Activated CD8-positive, alpha-beta memory T cell treated with anti-CD3 and anti-CD28 coated beads, Interleukin-2, amount 50 U/mL, for 24 hours (primary cell): Measurements from ENCODE around the gene ASAP3.

Experiments
- DNase-seq: peaks from one replicate; pipeline ENCODE4 v3.0.0-alpha.2; 2020; ENCODE audit errors: extremely low read depth

The ASAP3 gene

DNA sequence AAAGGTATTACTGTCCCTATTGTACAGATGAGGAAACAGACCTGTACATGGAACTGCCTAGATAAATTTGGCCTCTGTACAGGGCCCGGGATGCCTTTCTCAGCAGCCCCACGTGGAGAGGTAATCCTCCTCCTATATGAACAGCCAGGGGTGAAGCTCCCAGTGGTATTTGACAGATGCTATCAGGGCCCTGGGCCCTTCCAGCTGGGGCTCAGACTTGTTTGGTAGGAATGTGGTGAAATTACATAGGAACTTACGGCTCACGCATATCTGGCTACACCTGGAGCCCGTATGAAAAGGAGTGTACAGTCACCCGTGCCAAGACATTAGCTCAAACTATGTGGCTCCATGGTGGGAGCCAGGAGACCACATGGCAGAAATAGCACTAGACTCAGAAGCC, 34.7 kb downstream of the ASAP3 start:
- no peak for DNase-seq

DNA sequence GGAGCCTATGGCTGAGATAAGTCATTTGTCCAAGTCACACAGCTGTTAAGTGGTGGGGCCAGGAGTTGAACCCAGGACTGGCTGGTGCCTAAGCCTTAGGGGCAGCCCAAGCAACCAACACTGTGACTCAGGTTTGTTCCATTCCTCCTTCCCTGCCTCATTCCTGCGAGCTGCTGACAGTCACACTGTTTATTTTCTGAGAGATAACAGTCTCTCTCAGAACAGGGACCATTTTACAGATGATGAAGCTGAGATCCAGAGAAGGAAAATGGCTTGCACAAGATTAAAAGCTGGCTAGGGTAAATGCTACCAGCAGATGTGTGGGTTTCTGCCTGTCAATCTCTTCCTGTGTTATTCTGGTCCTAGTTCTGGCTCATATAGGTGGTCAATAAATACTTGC, 35.1 kb downstream of the ASAP3 start:
- DNase-seq, result no peak

DNA sequence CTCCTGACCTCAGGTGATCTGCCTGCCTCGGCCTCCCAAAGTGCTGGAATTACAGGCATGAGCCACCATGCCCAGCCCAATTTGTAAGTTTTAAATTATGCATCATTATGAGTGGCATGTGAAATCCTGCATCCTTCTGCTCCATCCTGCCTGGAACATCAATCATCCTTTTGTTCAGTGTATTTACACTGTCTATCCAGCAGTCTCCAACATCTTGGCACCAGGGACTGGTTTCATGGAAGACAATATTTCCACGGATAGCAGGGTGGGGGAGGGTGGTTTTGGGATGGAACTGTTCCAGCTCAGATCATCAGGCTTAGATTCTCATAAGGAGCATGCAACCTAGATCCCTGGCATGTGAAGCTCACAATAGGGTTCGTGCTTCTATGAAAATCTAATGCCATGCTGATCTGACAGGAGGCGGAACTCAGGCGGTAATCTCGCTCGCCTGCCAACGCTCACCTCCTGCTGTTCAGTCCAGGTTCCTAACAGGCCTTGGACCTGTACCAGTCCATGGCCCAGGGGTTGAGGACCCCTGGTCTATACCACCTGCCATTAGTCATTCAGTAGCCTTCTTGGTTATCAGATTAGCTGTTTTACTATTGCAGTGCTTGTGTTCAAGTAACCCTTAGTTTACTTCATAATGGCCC, 37.2 kb downstream of the ASAP3 start:
- DNase-seq, result no peak

DNA sequence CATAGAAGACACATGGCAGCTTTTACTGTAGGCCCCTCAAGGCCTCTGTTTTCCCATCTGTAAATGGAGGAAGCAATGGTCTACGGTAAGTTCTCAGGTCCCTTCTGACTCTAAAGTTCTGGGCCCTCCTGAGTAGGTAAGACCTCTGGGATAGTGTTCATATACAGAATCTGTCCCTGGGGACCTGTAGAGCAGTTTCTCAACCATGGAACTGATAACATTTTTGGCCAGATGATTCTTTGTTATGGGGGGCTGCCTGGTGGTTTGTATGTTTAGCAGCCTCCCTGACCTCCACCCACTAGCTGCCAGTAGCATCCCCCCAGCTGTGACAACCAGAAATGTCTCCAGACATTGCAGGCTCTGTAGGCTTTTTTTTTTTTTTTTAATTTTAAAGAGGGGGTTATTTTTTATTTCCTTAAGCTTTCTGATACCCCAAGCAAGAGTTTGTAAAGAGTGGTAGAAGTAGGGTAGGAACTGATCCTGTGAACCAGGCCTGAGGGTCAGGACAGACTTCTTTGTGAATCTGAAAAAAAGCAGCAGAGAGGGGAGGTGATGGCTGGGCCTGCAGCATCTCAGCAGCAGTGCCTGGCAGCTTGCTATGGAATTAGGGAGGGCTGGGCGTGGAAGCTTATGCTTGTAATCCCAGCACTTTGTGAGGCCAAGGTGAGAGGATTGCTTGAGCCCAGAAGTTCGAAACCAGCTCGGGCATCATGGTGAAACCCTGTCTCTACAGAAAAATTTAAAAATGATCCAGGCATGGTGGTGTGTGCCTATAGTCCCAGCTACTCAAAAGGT, 39.2 kb downstream of the ASAP3 start:
- DNase-seq, result no peak

DNA sequence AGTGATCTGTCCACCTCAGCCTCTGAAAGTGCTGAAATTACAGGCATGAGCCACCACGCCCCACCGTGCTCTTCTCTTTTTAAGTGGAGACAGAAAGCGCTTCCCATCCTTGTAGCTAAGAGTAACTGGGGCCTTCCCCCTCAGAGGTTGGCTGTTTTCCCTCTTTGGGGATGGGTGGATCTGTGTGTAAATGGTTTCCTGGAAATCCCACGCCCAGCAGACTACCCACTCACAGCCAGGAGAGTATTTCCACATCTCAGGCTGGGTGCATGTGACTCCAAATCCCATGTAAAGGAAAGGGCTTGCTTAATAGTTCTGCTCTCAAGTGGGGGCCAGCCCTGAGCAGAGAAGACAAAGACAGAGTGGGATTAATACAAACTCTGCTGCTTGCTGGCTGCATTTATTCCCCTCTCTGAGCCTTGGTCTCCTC, 39.9 kb downstream of the ASAP3 start:
- no peak for DNase-seq

DNA sequence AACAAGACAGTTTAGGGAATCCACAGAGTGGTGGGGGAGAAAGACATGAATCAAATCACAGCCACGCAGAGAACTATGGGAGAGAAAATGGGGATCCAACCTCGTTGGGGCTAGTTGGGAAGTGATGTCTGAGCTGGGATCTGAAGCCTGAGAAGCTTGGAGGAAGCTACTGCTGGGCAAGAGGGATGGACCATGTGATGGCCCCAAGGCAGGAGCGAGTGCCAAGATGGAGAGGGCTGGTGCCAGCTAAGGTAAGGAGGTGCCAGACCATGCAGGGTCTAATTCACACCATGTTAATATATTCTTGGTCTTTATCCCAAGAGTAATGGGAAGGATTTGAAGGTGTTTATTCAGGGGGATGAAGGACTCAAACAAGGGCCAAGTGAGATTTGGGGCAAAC, 41.2 kb downstream of the ASAP3 start:
- no peak for DNase-seq

DNA sequence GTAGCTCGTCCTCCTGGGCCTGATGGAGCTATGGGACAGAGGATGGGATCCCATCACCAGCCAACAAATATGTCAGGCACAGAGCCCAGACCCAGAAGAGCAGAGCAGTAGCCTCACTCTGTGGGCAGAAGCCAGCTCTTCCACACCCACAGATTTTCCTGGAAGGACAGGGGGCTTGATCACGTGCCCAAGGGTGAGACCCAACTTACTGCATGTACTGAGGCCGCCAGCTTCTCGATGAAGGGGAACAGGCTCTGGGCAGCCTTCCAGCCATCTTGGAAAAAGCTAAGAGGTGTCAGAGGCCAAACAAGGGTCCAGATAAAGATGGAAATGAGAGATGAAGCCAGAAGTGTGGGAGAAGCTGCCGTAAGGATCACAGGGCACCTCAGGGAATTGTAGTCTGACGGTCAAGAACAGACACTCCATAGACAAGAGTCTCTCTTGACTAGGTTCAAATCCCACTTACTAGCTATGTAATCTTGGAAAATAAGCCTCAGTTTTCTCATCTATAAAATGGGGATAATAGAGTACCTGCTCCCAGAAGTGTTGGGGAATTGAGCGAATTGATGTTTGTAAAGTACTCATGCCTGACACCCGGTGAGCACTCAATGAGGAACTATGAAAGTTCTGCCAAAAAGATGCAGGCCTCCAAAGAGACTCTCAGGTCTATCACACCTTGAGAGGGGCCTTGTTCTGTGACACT, 42.4 kb downstream of the ASAP3 start:
- no peak for DNase-seq

DNA sequence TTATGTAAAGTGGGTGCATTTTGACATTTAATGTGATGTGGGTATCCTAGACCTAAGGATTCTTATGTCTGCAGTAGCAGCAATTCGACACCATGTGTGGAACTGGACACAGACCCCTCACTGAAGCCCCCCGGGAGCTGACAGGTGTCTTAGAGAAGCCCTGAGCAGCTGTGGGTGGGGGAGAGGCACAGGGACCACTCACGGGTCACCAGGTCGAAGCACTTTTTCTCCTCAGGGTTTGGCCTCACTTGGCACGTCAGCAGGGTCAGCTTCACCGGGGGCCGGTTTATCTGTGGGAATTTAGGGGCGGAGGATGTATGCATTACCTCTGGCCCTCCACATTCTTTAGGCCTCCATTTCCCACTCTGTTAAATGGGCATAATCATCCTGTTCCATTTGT, 45.4 kb downstream of the ASAP3 start:
- no peak for DNase-seq

DNA sequence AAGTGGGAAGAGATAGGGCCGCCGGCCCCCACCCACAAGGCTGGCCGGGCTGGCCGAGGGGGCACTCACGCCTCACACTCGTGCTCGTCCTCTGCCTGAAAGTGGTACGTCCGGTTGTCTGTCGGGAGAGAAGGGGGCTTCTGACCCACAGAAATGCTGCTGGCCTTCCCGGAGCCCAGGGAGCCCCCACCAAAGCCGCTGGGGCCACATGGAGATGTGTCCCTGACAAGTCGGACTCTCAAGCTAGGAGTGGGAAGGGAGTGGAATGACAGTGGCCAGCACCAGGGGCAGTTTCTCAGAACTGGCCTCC, 46.7 kb downstream of the ASAP3 start:
- DNase-seq, result no peak

DNA sequence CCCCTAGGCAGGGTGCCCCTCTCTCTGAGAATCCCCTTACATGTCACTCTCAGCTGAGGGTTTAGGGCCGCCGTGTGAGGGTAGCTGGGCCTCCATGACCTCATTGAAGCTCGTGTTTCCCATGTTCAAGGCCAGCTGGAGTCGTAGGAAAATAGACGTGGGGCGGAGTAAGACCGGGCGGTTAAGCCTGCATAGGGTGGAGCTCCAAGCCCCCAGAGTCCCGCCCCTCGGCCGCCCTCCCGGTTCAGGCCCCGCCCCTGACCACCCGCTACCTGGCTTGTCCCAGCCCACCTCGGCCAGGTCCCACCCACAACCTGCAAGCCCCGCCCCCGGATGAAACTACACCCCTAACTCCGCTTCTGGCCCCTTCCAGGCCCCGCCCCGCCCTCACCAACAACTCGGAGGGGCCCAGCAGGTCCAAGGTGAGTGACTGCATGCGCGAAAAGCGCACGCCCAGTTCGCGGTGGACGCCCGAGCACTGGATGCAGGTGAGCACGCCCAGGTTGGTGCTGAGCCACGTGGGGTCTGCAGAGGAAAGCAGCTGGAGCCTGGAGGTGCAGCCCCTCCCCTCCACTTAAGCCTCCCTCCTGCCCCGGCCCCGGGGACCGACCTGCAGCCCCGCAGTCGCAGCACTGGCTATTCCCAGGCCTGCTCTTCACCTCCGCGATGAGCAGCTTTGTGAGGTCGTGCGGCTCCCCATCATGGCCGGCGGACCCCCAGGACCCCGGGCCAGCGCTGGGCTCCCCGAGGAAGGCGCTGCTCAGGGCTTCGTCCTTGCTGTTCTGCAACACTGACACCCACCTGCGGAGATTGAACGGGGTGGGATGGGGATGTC, 47.2 kb downstream of the ASAP3 start:
- no peak for DNase-seq

DNA sequence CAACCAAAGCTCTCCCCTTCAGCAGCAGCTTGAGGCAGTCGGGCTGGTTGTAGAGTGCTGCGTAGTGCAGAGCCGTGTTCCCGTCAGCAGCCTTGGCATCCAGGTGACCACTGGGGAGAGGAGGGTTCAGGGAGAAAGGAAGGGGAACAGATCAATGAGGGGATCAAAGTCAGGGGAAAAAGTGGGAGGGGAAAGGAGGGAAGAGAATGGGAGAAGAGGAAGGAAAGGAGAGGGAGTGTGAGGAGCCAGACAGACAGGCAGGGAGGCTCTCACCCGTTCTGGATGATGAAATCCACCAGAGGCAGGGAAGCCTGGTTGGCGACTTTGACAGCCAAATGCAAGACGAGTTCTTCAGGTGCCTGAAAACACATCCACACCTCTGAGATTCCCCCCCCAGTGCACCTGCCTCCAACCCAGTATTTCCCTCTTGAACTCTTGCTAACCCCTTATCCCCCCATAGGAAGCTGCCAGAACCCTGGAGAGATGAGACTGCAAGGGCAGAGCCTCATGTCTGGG, 49.7 kb downstream of the ASAP3 start:
- DNase-seq, result no peak

DNA sequence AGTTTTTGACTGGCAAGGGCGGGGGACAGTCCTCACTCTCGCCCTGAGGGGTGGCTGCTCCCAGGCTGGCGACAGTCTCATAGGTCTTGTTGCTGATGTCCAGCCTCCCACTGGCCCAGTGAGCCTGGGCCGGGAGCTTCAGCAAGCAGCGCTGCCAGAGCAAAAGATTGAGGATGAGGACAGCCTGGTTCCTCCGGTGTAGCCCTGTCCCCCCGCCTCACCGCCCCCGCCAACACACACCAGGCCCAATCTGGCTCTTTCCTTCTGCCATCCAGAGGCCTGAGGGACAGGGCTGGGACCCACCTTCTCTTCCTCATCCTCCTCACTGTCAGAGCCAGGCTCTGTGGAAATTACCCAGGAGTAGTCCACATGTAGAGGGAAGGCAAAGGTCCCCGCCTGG, 50.9 kb downstream of the ASAP3 start:
- no peak for DNase-seq

DNA sequence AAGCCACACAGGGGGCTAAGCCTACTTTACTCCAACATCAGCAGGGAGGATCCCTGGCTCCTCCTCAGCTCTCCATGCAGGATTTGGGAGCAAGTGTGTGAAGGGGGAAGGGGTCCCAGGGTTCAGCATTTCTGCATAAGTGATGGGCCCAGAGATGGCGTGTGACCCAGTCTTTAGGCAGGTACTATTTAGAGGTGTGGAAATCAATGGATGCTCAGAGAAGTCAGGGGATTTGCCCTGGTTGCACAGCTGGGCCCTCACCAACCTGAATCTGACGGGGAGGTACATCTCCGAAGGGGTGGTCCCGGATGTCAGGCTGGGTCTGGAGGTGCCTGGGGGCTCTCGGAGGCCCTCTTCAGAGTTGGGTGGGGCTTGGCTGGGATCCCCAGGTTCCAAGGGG, 52.5 kb downstream of the ASAP3 start:
- no peak for DNase-seq

DNA sequence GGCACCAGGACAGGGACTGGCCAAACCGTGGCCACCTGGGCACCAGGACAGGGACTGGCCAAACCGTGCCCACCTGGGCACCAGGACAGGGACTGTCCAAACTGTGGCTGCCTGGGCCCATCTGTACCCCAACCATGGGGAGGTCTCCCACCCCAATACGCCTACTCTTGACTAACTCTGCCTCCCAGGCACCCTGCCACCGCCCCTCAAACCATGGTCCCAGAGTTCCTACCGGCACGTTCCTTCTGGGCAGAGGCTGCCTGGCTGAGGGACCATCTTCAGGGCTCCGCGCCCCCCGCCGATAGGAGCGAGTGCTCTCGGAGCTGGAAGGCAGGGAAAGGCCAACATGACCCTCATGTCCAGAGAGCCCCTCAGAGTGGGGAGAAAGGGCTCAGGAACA, 53.2 kb downstream of the ASAP3 start:
- DNase-seq, result no peak

DNA sequence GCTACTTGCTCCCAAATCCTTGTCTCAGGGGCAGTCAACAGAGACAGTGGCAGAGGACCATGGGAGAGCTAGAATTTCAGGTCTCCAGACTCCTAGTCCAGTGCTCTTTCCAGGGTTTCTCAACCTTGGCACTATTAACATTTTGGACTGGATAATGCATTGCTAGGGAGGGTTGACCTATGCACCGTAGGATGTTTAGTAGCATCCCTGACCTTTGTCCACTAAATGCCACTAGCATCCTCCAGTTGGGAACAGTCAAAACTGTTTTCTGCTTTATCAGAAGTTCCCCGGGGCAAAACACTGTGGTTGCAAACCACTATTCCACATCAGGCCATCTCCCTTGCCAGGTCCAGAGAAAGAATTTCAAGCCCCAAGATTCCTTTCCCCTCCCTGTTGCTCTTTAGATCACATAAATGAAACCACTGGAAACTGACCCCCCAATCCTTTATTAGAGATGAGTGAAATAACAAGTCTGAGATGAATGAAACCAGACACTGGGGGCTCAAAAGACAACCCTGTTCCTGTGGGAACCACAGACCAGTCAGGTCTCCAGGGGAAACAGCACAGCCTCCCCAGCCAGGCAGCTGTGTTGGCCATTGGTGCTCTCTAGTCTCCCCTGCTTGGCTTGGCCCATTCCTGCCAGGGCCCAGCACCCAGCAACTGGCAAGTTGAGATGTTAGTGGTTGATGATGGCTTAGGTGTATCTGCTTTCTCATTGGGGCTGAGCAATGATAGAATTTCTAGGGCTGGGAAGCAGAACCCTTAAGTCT, 55.7 kb downstream of the ASAP3 start:
- DNase-seq, result no peak

DNA sequence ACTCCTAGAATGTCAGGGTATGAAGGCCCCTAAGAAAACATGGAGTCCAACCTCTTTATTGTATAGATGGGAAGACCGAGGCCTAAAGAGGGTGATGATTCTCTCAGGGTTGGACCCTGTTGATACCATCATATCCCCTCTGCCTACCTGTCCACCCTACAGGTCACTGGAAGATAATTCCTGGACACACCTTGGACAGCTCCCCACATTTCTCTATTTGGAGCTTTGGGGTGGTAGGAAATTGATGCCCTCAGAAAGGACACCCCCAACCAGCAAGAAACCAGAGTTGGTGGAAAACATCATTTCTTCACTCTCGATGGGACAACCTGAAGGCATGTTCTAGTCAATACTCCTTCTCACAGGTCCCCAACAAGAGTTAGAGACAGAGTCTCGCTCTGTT, 56.4 kb downstream of the ASAP3 start:
- DNase-seq, result no peak

DNA sequence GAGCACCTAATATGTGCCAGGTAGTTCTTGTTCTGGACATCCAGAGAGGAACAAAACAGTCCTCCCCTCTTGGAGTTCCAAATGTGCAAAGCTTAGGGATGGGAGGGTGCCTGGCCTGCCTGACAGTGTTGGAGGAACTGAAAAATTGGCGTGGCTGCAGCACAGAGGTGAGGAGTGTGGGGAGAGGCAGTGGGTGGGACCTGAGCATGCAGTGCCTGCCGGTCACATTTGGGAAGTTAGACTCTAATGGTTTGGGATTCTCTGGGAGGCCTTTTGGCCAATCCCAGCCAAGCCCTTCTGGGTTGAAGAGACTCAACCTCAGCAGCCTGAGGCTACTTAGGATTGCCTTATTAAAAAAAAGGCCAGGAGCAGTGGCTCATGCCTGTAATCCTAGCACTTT, 57.2 kb downstream of the ASAP3 start:
- no peak for DNase-seq

DNA sequence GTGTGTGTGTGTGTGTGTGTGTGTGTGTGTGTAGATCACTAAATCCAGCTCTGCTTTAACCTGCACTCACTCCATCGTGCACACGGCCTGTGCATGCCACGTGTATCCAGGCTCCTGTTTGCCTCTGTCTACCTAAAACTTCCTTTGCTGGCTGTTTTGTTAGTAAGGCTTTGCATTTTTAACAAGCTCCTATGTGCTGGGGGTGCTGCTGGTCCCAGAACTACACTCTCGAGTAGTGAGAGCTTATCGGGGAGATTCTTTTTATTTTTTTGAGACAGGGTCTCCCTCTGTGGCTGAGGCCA, 58.8 kb downstream of the ASAP3 start:
- DNase-seq, result no peak

DNA sequence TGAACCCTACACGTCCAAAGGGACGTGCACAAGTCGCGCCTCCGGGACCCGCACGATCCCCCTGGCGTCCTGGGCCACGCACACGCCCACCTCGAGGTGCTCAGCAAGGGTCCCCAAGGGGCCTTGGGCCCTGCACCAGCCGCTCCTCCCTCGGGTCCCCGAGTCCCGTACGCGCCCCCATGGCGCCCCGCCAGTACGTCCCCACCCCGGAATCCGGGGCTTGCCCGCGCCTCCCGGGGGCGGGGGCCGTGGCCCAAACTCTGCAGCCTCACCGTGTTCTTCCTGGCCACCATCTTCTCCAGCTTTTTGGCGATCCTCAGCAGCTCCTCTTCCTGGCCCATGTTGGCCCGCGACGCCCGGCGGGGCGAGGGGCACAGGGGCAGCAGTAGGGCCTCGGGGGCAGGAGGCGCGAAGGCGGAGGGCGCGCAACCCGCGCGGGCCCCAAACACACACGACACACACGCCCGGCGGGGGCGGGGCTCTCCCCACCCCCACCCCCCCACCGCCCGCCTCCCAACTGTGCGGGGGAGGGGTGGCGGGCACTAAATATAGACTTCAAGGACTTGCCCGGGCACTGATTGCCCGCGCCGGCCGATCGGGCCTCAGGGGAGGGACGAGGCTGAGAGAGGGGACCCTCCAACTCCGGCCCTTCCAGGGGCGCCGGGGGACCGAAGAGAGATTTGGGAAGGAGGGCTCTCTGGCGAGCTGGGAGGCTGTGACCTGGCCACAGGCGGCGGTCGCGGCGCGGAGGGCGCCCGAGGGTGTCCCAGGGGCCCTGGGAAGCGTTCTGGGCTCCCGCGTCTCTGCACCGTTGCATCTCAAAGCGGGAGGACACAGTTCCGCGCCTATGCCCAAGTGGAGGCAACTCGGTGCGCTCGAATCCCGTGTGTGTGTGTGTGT, 59.4 kb downstream of the ASAP3 start, which contains the start of gene TCEA3:
TCEA3 (minus strand) TSS at position 456 of the 900 bp plus-strand sequence; CDS start at position 341, 115 bp downstream.
- no peak for DNase-seq
